LNCaP clone FGC (cell line): ENCODE data around the gene ZNF879.

Experiments
- DNase-seq: peaks from one replicate; pipeline ENCODE4 v3.0.0-alpha.2; 2011; ENCODE audit warnings: low read depth
- H3K4me3 ChIP-seq: 2 replicates; pipeline ENCODE4 v1.5.1; 2011; ENCODE audit warnings: mild to moderate bottlenecking, low read depth, low read length, control low read depth
- TF ChIP-seq, protein P1 (sequence below): IDR thresholded peaks from 2 replicates; pipeline ENCODE4 v1.5.1; 2012; ENCODE audit warnings: mild to moderate bottlenecking; ENCODE audit not compliant: control insufficient read depth, insufficient read depth; ENCODE audit errors: extremely low read depth

Gene ZNF879

DNA sequence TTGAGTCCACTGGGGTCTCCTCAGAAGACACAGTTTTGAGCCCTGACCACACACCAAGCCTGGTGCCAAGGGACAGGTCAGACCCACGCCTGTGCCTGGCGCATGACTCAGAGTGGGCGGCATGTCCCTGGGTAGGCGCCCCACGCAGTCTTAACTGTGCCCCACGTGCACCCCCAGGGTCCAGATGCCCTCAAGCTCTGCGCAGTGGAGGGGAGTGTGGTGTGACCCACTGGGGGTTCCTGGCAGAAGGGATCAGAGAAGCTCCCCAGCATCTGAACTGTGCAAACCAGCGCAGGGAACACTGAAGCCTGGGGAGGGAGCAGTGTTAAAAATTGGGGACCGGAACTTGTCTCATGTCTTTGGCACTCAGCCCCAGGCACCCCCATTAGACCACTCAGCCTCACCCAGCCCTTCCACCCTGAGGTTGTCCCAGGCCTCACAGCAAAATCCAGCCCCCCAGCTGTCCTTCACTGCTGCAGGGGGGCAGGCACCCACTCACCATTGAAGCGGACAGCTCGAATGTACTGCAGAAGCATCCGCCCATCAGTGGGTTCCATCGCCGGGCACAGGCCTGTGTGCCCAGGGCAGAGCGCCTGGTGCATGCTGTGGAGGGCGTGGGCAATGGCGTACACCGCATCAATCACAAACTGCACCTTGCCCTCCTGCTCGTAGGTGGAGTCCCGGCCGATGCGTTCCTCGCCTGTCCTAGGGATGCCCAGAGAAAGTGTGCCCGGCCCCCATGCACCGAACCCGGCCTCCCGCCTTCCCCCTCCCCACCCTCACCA lies 35.0 kb upstream of the ZNF879 start:
- no peak overlapping the region for H3K4me3 ChIP-seq
- DNase-seq = no peak
- TF ChIP-seq, protein P1, sequence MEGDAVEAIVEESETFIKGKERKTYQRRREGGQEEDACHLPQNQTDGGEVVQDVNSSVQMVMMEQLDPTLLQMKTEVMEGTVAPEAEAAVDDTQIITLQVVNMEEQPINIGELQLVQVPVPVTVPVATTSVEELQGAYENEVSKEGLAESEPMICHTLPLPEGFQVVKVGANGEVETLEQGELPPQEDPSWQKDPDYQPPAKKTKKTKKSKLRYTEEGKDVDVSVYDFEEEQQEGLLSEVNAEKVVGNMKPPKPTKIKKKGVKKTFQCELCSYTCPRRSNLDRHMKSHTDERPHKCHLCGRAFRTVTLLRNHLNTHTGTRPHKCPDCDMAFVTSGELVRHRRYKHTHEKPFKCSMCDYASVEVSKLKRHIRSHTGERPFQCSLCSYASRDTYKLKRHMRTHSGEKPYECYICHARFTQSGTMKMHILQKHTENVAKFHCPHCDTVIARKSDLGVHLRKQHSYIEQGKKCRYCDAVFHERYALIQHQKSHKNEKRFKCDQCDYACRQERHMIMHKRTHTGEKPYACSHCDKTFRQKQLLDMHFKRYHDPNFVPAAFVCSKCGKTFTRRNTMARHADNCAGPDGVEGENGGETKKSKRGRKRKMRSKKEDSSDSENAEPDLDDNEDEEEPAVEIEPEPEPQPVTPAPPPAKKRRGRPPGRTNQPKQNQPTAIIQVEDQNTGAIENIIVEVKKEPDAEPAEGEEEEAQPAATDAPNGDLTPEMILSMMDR = no peak

DNA sequence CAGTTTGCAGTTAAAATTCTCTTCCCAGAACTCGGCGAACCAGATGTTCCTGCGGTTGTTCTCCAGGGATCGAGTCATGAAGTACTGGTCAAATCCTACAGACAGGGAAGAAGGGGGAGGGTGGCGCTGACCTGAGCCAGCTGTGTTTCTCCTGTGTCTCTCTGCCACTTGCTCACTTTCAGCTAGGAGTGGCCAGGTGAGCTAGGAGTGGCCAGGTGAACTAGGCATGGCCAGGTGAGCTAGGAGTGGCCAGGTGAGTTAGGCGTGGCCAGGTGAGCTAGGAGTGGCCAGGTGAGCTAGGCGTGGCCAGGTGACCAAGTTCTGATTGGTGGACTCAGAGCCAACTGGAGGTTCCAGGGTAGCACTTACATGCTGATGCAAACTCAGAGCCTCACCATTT lies 34.3 kb upstream of the ZNF879 start:
- no peak for DNase-seq
- TF ChIP-seq, protein P1 = no peak
- no peak overlapping the region for H3K4me3 ChIP-seq

DNA sequence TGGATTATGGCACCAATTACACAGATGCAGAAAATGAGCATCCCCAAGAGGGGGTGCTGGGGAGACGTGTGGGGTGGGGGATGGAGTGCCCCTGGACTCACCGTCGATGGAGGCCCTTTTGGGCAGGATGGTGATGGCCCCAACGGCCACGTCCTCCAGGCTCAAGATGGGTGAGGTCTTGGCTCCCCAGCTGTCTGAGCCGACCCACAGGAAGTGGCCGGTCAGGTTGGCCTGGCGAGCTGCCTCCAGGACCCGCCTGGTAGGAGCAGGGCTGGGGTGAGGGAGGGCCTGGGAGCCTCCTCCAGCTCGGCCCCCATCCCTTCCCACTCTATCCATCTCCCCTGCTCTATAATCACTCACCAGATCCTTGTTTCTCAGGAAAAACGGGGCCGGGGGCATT lies 33.1 kb upstream of the ZNF879 start:
- no peak overlapping the region for H3K4me3 ChIP-seq
- no peak for DNase-seq
- TF ChIP-seq, protein P1 = no peak

DNA sequence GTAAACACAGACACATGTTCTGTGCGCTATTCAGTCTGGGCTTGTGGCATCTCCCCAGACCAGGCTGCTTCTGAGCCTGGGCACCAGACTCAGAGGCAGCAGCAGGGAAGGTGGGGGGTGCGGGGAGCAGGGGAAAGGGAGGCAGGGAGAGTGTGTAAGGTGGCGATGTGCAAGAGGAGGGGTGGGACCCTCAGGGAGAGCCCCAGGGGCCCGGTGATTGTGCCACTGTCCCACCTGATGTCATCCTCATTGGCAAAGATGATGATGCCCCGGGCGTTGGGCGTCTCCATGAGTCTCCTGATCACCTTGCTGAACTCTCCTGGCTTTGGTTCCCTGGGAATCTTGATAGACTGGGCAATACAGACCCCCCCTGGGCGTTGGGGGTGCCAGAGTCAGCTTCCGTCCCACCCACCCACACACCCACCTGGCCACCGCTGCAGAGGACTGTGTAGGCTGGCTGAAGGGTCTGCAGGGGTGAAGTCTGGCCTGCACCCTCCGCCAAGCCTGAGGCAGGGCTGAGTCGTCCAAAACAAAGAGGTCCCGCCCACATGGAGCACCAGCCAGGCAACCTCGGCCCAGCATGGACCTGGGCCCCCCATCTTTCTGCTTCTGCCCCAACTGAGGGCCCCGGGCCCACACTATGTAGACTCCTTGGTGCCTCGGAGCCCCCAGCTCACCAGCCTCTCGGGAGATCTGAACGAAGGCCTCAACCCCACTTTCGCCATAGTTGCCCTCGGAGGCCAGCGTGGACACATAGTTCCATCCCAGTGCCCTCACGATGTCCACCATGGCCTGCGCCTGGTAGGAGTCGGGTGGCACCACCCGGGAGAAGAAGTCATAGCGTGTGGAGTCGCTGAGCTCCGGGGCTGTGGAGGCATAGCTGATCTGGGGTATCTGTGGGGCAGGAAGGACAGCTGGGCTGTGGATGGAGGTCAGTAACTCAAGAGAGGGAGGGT lies 32.1 kb upstream of the ZNF879 start:
- DNase-seq = no peak
- no peak overlapping the region for H3K4me3 ChIP-seq
- TF ChIP-seq, protein P1 = no peak

DNA sequence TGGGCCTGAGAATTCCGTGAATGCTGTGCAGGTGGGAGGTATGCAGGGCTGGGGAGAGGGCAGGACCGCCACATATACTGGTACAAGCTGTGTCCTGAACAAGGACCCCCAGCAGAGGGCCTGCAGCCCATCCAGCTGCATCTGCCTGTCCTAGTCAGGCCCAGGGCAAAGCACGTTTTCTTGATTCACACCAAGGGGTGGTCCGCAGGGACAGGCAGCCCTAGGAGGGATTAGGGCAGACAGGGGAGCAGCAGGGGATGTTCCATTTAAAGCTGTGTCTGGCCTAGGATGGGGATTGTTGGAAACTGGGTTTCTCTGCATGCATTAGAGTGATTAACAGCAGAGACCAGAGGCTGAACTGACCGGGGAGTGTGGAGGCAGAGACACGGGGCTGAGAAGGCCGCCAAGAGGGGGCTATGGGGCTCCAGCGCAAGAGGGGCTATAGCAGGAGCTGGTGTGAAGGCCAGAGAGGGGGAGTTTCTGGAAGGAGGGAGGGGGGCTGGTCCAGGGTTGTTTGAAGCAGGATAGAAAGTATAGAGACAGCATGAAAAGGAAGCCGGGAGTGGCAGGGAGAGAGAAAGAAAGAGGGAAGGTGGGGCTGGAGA lies 31.2 kb upstream of the ZNF879 start:
- TF ChIP-seq, protein P1 = no peak
- H3K4me3 ChIP-seq = no peak overlapping the region
- DNase-seq = no peak

DNA sequence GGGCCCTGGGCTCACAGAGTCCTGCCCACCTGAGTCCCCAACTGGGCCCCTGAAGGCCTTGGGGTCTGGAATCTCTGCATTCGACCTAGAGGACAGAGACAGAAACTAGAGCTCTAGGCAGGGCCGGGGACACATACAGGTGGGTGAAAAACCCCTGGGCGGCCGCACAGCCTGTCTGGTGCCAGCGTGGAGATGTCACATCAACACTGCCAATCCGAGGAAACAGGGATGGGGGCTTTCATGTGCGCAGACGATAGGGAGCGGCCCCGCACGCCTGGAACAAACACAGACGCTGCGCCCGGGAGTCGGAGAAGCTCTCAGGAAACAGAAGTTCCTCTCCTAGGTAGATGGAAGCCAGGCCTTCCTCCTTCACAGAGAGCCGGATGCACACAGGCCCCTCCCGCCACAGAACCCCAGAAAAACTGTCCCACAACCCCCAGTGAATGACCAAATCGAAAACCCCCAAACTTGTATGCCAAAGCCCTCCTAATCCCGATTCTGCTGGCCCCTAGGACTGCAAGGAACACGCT lies 30.3 kb upstream of the ZNF879 start:
- TF ChIP-seq, protein P1 = no peak
- no peak for DNase-seq
- H3K4me3 ChIP-seq = no peak overlapping the region
